Fibroblast of peridontal ligament (primary cell): ENCODE measurements around the gene BRSK2.

ENCODE experiments used
- DNase-seq: peaks from one replicate; pipeline ENCODE4 v3.0.0-alpha.2; 2010; ENCODE audit errors: extremely low read depth

Gene BRSK2

GRCh38 chr11:1481861-1482441 lies 92.2 kb downstream of the BRSK2 start:
- no peak for DNase-seq

DNA sequence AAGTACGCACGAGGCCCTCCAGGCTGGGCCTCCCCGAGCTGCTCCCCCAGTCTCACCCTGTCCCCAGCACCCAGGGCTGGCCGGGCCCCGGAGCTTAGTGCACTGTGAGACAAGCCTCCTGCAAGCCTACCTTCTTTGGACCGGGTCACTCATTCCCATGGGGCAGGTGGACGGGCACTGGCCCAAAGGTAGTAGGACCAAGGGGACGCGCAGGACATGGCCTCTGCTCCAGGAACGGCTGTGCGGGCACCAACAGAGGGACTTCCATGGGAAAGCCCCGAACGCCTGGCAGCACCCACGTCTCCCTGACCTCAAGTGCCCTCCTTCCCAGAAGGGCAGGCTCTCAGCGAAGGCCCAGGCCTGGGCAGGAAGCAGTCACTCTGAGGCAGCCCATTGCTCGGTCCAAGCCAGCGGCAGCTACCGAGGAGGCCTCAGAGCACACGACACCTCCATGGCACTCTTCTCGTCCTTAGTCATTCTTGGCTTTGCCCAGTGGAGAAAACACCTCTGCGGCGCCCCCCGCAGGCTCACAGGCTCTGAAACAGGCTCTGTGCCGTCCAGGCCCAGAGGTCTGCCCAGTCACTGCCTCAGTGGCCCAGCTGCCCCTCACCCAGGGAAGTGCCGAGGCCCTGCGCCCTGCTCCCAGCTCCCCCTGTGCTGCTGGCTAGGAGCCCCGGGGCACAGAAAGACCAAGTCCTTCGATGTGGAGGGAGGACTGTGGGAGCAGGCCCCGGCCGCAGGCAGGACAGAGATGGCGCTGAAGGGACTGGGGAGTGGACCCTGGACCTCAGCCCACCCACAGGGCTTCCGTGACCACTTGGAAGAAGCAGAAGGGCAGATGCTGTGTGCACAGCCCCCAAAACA lies 93.1 kb downstream of the BRSK2 start:
- no peak for DNase-seq

DNA sequence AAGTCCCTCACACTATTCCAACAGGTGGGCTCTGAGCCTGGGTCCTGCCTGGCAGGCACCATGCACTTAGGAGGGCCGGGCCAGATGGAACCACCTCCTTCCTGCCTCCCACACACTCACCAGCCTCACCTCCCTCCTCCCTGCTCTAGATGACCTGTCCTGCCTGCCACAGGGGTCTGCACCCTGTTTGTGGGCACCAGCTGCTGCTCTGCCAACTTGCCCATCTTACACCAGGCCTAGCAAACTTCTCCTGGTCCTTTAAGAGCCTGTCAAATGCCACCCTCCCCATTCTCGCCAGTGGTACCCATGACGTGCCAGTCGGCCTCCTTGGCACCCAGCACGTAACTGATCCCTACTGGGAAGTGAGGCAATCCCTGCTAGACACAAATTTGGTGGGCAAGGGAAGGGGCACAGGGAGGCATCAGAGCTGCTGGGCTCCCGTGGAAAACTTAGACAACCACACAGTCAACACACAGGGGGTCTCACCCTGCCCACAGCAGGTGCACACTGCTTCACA lies 93.8 kb downstream of the BRSK2 start:
- no peak for DNase-seq

DNA sequence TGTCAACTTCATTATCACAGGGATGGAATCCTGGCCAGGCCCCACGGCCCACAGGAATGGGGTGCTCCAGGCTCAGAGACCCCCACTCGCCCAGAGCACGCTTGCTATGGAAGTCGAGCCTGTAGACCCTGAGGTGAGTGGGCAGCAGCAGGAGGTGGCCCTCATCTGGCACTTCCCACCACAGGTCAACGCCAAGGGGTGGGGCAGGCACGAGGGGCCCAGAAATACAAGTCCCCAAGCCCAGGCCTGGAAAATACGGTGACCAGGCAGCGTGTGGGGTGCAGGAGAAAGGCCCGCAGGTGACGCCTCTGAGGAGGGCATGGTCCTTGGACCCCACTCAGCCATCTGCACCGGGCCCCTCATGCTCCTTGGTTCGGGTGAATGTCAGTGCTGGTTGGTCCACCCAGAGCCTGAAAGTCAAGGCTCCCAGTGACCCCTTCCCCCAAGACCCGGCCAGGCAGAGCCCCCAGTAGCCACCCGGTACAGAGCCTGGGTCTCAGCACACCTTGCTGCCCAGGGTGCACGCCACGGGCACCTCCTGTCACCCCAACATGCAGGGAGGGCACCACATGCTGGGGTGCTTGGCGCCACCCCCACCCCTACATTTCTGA lies 94.4 kb downstream of the BRSK2 start:
- DNase-seq, result no peak

DNA sequence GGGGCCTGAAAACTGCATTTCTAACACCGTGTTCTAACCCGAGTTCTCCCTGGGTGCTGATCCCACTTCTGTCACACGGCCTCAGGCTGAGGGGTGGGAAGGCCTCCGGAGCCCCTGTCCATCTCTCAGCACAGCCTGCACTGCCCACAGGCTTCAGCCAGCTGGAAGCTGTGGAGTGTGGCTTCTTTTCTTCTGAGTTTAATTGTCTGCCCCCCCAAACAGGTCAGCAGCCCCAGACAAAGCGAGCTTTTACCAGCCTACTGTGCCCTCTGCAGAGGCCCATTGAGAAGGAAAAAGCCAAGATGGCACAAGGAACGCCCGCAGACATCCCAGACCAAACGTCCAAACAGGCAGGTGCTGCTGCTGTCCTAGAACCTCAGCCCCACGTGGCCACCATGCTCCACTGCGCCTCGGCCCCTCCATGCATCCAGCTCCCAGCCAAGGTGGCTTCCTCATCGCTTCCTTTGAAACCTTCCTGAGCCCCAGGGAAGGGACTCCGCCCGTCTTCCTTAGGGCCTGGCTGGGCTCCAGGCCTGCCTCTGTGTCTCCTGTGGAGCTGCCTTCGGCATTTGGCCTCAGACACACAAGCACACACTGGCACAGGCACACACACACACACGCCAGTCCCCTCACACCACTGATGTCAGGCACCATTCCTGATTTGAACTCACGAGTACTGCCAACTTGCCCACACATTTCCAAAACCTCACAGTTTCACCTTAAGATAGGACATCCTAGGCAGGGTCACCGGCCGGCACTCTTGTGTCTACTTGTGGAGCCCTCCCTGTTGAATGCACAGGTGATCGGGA lies 95.2 kb downstream of the BRSK2 start:
- no peak for DNase-seq

DNA sequence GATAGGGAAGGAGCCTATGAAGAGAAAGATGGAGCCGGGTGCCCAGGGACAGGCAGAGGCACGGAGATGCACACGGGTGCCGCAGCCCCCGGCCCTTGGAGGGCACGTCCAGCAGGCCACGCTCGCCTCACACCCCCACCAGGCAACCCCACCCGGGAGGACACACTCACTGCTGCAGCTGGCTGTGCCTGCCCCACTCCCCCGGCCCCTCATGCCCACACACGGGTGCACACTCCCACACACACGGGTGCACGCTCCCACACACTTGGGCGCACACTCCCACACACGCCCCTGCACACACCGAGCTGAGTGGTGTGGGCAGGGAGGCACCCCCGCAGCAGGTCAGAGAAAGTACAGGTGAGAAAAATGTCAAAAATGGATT lies 95.8 kb downstream of the BRSK2 start:
- no peak for DNase-seq

DNA sequence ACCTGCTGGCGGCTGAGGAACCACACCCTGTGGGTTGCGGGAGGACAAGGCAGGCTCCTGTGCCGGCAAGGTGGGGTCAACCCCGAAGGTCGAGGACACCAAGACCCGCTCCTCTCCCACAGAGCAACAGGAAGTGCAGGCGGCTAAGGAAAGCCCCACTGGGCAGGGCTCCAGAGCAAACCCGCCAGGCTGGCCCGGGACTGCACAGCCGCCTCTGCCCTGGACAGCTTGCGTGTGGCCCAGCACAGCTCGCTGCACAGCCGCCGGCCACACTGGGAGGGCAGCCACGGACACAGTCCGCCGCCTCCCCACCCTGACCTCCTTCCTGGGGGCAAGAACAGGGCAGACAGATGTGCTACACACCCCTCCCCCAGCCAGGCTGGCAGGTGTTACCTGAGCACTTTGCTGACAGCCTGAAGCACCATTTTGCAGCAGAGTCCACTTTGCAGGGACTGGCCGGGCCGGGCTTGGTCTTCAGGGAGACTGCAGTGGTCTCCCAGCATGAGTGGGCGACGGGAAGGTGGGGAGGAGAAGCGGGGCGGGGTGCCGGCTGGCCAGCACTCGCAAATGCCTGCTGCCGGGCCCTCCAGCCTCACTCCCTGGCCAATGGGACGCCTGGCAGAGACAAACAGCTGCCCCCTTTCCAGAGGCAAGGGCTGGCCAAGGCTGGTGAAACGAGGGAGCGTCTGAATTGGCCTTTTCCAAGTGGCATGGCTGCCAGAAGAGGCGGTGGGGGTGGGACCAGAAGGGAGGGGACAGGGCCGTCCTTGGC lies 96.5 kb downstream of the BRSK2 start, which contains the start of gene MOB2:
MOB2 (minus strand) TSS at position 726 of the 772 bp plus-strand sequence; CDS start at position 503, 223 bp downstream.
- DNase-seq, result no peak

GRCh38 chr11:1487091-1487850 lies 97.5 kb downstream of the BRSK2 start:
- no peak for DNase-seq

GRCh38 chr11:1487851-1488574 lies 98.3 kb downstream of the BRSK2 start:
- DNase-seq, result peak; percentile 8

DNA sequence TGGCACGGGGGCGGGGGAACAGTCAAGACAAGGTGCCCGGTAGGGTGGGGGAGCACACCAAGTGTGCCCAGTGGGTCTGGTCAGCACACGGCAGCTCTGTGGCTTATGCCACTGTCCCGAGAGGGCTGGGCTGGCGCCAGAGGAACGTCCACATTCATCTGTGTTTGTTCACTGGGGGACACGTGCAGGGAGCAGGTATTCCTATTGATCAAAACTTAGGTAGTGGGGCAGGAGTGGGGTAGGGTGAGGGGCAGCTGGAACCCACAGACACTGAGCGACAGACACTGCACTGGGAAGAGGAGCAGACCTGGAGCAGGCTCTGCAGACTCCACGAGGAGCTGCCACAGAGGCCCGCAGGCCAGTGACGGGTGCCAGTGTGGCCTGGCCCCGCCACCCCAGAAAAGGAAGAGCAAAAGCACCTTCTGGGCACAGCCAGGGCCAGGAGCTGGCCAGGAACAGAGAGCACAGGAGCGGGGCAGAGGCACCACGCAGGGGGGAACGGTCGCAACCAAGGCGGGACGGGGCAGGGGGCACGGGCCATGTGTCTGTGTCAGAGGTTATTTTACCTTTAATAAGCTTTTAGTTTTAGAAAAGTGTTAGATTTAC lies 98.9 kb downstream of the BRSK2 start:
- DNase-seq, result no peak

- no peak for DNase-seq
Observed at GRCh38 chr11:1490651-1491050, 100.9 kb downstream of the BRSK2 start.

- no peak for DNase-seq
Observed at GRCh38 chr11:1491379-1491778, 101.6 kb downstream of the BRSK2 start.

DNA sequence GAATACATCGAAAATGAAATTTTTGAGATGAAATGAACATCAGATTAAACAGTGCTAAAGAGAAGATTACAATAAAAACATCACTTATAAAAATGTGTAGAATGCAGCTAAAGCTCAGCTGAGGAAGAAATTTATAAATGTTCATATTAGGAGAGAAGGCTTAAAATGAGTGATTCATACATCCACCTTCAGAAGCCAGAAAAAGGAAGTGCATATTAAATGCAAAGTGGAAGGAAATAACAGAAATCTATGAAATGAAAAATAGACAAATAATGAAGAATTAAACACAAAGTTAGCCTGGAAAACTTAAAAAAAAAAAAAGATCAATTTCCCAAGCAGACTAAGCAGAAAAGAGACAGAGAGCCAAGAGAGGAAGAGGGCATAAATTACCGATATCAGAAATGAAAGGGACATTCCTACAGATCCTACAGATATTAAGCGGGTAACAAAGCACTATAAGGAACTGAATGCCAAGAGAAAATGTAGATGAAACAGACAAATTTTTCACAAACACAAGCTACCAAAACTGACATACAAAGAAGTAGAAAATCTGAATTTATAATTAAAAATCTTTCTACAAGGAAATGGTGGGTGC lies 104.0 kb downstream of the BRSK2 start:
- DNase-seq, result no peak

DNA sequence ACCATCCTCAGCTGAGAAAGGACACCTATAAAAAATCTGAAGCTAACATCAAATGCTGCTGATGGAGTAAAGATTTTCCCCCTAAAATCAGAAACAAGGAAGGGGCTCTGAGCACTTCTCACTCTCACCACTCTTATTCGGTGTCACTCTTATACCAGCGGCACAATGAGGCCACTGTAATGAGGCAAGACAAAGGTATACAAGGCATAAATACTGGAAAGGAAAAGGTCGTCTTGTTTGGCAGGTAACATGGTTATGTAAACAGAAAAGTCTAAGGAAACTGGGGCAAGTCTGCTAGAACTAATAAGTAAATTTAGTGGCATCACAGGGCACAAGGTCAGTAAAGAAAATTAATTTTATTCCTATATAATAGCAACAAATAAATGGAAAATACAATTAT lies 104.9 kb downstream of the BRSK2 start:
- no peak for DNase-seq

GRCh38 chr11:1496091-1496760 lies 106.5 kb downstream of the BRSK2 start:
- no peak for DNase-seq

DNA sequence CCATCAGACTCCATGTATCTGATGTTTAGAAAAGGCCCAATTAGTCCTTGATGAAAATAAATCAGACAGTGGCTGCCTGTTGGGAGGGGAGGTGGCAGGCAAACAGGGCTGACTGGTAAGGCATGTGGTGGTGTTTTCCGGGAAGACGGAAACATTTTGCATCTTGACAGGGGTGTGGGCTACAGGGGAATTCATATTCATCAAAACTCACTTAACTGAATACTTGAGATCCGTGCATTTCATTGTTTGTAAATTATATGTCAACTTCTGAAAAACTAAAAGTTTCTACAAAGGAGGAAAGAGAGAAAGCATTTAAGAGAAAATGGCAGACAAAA lies 107.0 kb downstream of the BRSK2 start:
- DNase-seq, result no peak

GRCh38 chr11:1497600-1497999 lies 107.9 kb downstream of the BRSK2 start:
- DNase-seq, result no peak

GRCh38 chr11:1498262-1498661 lies 108.5 kb downstream of the BRSK2 start:
- DNase-seq, result no peak
